Neural cell (in vitro differentiated cells): ENCODE data around the gene RBM38. TPM values are rescaled to one million over a fixed set of nuclear protein-coding genes. Genes with fewer than 3 reads are reported as not detected.

Experiments
- H2AFZ ChIP-seq: fragments of 200-600, 300-800 bp; sonication (generic), shearing (Covaris generic); 2 replicates; pipeline ENCODE4 v1.6.0; 2014; ENCODE audit warnings: low read depth, mild to moderate bottlenecking, antibody characterized with exemption, low read length, moderate library complexity
- H3F3A ChIP-seq: fragments of 200-600 bp; shearing (Covaris generic); 2 replicates; pipeline ENCODE4 v1.6.1; 2016; ENCODE audit warnings: mild to moderate bottlenecking, moderate library complexity, mixed read lengths, antibody characterized with exemption, low read length; ENCODE audit not compliant: insufficient read depth, poor library complexity, severe bottlenecking
- H3K27ac ChIP-seq: fragments of 200-600, 300-800 bp; sonication (generic), shearing (Covaris generic); 2 replicates; pipeline ENCODE4 v1.5.1; 2014; ENCODE audit warnings: mild to moderate bottlenecking, low read length, moderate library complexity
- H3K27me3 ChIP-seq: fragments of 300-800, 200-600 bp; sonication (generic), shearing (Covaris generic); 2 replicates; pipeline ENCODE4 v1.6.0; 2014; ENCODE audit warnings: mild to moderate bottlenecking, low read depth, low read length, moderate library complexity; ENCODE audit not compliant: insufficient read depth
- H3K36me3 ChIP-seq: fragments of 300-800, 200-600 bp; sonication (generic), shearing (Covaris generic); 2 replicates; pipeline ENCODE4 v1.5.1; 2014; ENCODE audit warnings: mild to moderate bottlenecking, antibody characterized with exemption, low read length, moderate library complexity; ENCODE audit not compliant: insufficient read depth
- H3K4me2 ChIP-seq: fragments of 300-800, 200-600 bp; sonication (generic), shearing (Covaris generic); 2 replicates; pipeline ENCODE4 v1.6.0; 2014; ENCODE audit warnings: mild to moderate bottlenecking, low read length
- H3K4me3 ChIP-seq: fragments of 300-800, 200-600 bp; sonication (generic), shearing (Covaris generic); 2 replicates; pipeline ENCODE4 v1.5.1; 2014; ENCODE audit warnings: mild to moderate bottlenecking, low read length, moderate library complexity
- H3K79me2 ChIP-seq: fragments of 200-600 bp; shearing (Covaris generic); replicated peaks from 2 replicates; pipeline ENCODE4 v1.6.0; 2014; ENCODE audit warnings: mild to moderate bottlenecking, low read length, moderate library complexity; ENCODE audit not compliant: insufficient read depth
- H3K9ac ChIP-seq: fragments of 300-800, 200-600 bp; sonication (generic), shearing (Covaris generic); 2 replicates; pipeline ENCODE4 v1.6.1; 2016; ENCODE audit warnings: mild to moderate bottlenecking, low read length, mixed read lengths
- H3K9me2 ChIP-seq: fragments of 200-600 bp; shearing (Covaris generic); 2 replicates; pipeline ENCODE4 v1.6.1; 2016; ENCODE audit warnings: mild to moderate bottlenecking, low read length, mixed read lengths; ENCODE audit not compliant: insufficient read depth
- H3K9me3 ChIP-seq: fragments of 200-600, 300-800 bp; sonication (generic), shearing (Covaris generic); 2 replicates; pipeline ENCODE4 v1.6.1; 2016; ENCODE audit warnings: mild to moderate bottlenecking, mixed run types, low read length, moderate library complexity, mixed read lengths
- H4K20me1 ChIP-seq: fragments of 200-600 bp; shearing (Covaris generic); 2 replicates; pipeline ENCODE4 v1.6.1; 2016; ENCODE audit warnings: mild to moderate bottlenecking, mixed run types; ENCODE audit not compliant: insufficient read depth
- CTCF ChIP-seq: fragments of 450-650 bp; IDR thresholded peaks from 2 replicates; pipeline ENCODE4 v1.5.1; 2014; ENCODE audit warnings: antibody characterized with exemption, mild to moderate bottlenecking, moderate library complexity; ENCODE audit not compliant: poor library complexity, severe bottlenecking
- EP300 ChIP-seq: fragments of 450-650 bp; conservative IDR thresholded peaks from 2 replicates; pipeline ENCODE4 v1.6.1; 2014; ENCODE audit warnings: antibody characterized with exemption, mild to moderate bottlenecking, moderate library complexity; ENCODE audit not compliant: poor library complexity, severe bottlenecking
- EZH2 ChIP-seq: fragments of 200-600, 300-800 bp; shearing (Covaris generic), sonication (generic); IDR thresholded peaks from 2 replicates; pipeline ENCODE4 v1.6.1; 2014; ENCODE audit warnings: antibody characterized with exemption, low read length, borderline replicate concordance, mild to moderate bottlenecking; ENCODE audit not compliant: insufficient read depth, poor library complexity, severe bottlenecking
- MXI1 ChIP-seq: fragments of 450-650 bp; conservative IDR thresholded peaks from 2 replicates; pipeline ENCODE4 v1.6.1; 2014; ENCODE audit warnings: antibody characterized with exemption, mild to moderate bottlenecking; ENCODE audit not compliant: poor library complexity, severe bottlenecking
- POLR2AphosphoS5 ChIP-seq: IDR thresholded peaks from 2 replicates; pipeline ENCODE4 v1.6.1; 2012
- RAD21 ChIP-seq: fragments of 450-650 bp; conservative IDR thresholded peaks from 2 replicates; pipeline ENCODE4 v1.6.1; 2014; ENCODE audit warnings: antibody characterized with exemption, mild to moderate bottlenecking, moderate library complexity
- REST ChIP-seq: IDR thresholded peaks from 2 replicates; pipeline ENCODE4 v1.6.1; 2012; ENCODE audit warnings: borderline replicate concordance
- SMC3 ChIP-seq: fragments of 450-650 bp; conservative IDR thresholded peaks from 2 replicates; pipeline ENCODE4 v1.6.1; 2014; ENCODE audit warnings: antibody characterized with exemption, mild to moderate bottlenecking, moderate library complexity; ENCODE audit not compliant: poor library complexity
- TAF1 ChIP-seq: IDR thresholded peaks from 2 replicates; pipeline ENCODE4 v1.6.1; 2012; ENCODE audit warnings: low read depth
- polyA plus RNA-seq: library from polyadenylated mRNA; depleted of rRNA; stranded (reverse); fragments of >200 nt; gene quantifications from 2 replicates; pipeline ENCODE4 v1.2.3, GENCODE V29; 2014

Gene RBM38
- polyA plus RNA-seq, 1 donor from 2014 or later = 19.0 TPM

- no peak overlapping the region for H3K27ac ChIP-seq
These were observed 6.7 kb upstream of the RBM38 start for GRCh38 chr20:57384486-57384885.

More at GRCh38 chr20:57384486-57384885, 6.7 kb upstream of the RBM38 start:
- no peaks in the 10 kb centered on the region for H3F3A ChIP-seq
- no peak overlapping the region for H3K4me2 ChIP-seq
- no peaks in the 10 kb centered on the region for H3K9me2 ChIP-seq
- H3K4me3 ChIP-seq = no peak overlapping the region
- peaks cover under 1% of the 10 kb centered on the region for H3K27me3 ChIP-seq
- no peaks in the 10 kb centered on the region for H3K36me3 ChIP-seq
- no peak overlapping the region for H2AFZ ChIP-seq
- no peaks in the 10 kb centered on the region for H3K9me3 ChIP-seq
- H4K20me1 ChIP-seq = no peaks in the 10 kb centered on the region
- no peaks in the 10 kb centered on the region for H3K79me2 ChIP-seq
- TF ChIP-seq RAD21 (no peak), POLR2AphosphoS5 (no peak), EP300 (no peak), EZH2 (no peak), MXI1 (no peak), SMC3 (no peak), REST (no peak), CTCF (no peak), TAF1 (no peak)
- no peak overlapping the region for H3K9ac ChIP-seq
